Measurements from ENCODE around the gene FGF14.

The FGF14 gene

GRCh38 chr13:101661839-101662238 is 740.0 kb downstream of the FGF14 start:
- no peak for DNase-seq (ENCODE audit: low spot score)
